Nephron progenitor cell (in vitro differentiated cells): ENCODE data around the gene TAF4B.

Experiments
- DNase-seq: peaks from one replicate; pipeline ENCODE4 v3.0.0; 2021
- H3K27ac Mint-ChIP-seq: 2 replicates; pipeline ENCODE4 v1.8.0; 2021; ENCODE audit warnings: mild to moderate bottlenecking, moderate library complexity, mixed read lengths
- H3K27me3 Mint-ChIP-seq: 2 replicates; pipeline ENCODE4 v1.8.0; 2021; ENCODE audit warnings: mild to moderate bottlenecking, low read depth, mixed read lengths; ENCODE audit not compliant: poor library complexity
- H3K36me3 Mint-ChIP-seq: 2 replicates; pipeline ENCODE4 v1.8.0; 2021; ENCODE audit warnings: low read depth, mixed read lengths
- H3K4me1 Mint-ChIP-seq: 2 replicates; pipeline ENCODE4 v1.8.0; 2021; ENCODE audit warnings: mixed read lengths
- H3K4me3 Mint-ChIP-seq: 2 replicates; pipeline ENCODE4 v1.8.0; 2021; ENCODE audit warnings: mild to moderate bottlenecking, moderate library complexity, mixed read lengths
- H3K9me3 Mint-ChIP-seq: 2 replicates; pipeline ENCODE4 v1.8.0; 2021; ENCODE audit warnings: mild to moderate bottlenecking, moderate library complexity, mixed read lengths
- TF ChIP-seq, protein P1 (sequence below): fragments of 200-600 bp; sonication (generic); IDR thresholded peaks from 2 replicates; pipeline ENCODE4 v1.5.0; 2021; ENCODE audit warnings: antibody characterized with exemption

The TAF4B gene

DNA sequence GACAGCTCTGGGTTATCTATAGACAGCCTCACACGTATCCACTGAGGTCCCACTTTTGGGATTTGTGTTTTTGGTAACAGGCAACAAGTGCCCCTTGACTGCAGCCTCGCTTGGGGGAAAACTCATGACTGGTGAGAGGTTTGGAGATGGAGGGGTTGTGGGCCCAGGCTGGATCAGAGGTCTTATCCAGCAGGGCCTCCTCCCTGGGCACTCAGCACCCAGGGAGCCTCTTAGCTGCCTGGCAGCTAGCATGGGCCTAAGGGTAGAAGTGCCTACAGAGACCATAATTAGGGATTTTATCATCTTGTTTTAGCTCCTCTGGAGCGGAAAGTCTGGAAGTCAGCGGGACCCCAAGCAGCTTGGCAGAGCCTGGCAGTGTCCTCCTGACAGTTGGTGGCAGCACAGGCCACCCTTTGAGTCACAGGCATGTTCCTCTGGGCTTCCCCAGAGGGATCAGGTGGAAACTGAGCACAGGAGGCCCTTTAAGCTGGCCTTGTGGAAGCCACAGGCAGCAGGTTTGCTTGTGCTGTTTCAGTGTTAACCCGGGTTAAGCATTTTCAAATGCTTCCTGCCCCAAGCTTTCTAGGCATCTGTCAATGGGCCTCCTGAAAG is 179.1 kb downstream of the TAF4B start:
- TF ChIP-seq, protein P1, sequence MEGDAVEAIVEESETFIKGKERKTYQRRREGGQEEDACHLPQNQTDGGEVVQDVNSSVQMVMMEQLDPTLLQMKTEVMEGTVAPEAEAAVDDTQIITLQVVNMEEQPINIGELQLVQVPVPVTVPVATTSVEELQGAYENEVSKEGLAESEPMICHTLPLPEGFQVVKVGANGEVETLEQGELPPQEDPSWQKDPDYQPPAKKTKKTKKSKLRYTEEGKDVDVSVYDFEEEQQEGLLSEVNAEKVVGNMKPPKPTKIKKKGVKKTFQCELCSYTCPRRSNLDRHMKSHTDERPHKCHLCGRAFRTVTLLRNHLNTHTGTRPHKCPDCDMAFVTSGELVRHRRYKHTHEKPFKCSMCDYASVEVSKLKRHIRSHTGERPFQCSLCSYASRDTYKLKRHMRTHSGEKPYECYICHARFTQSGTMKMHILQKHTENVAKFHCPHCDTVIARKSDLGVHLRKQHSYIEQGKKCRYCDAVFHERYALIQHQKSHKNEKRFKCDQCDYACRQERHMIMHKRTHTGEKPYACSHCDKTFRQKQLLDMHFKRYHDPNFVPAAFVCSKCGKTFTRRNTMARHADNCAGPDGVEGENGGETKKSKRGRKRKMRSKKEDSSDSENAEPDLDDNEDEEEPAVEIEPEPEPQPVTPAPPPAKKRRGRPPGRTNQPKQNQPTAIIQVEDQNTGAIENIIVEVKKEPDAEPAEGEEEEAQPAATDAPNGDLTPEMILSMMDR = no peak
- peak; percentile 18 for DNase-seq
- Mint-ChIP-seq H3K27ac (peak overlapping the region; percentile 36), H3K36me3 (no peaks in the 10 kb centered on the region), H3K9me3 (no peaks in the 10 kb centered on the region), H3K4me3 (no peak overlapping the region), H3K27me3 (peaks cover 3% of the 10 kb centered on the region), H3K4me1 (peaks cover 24% of the 10 kb centered on the region)

DNA sequence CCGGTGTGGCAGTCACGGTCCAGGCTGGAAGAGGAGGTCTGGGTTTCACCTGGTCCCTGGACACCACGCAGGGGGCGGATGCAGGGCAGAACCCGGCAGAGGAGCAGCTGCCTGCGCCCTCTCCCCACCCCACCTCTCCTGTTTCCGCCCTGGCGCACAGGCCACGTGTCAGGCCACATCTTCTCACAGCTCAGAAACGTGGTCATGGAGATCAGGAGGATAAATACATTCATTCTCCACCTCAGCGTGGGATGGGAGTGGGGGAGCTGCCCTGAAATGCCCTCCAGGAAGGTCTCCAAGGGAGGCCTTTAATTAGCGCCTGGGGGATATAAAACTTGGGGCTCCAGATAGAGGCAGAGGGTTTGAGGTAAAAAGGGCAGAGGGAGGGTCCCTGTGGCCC is 180.1 kb downstream of the TAF4B start:
- TF ChIP-seq, protein P1 = no peak
- no peaks in the 10 kb centered on the region for H3K9me3 Mint-ChIP-seq
- DNase-seq = no peak
- H3K27ac Mint-ChIP-seq = no peak overlapping the region
- H3K36me3 Mint-ChIP-seq = no peaks in the 10 kb centered on the region
- no peak overlapping the region for H3K4me3 Mint-ChIP-seq
- peaks cover 24% of the 10 kb centered on the region for H3K4me1 Mint-ChIP-seq
- peaks cover 3% of the 10 kb centered on the region for H3K27me3 Mint-ChIP-seq

- no peak overlapping the region for H3K27ac Mint-ChIP-seq
- H3K36me3 Mint-ChIP-seq = no peaks in the 10 kb centered on the region
- TF ChIP-seq, protein P1 = no peak
- no peak for DNase-seq
- H3K27me3 Mint-ChIP-seq = peaks cover 3% of the 10 kb centered on the region
- peaks cover 24% of the 10 kb centered on the region for H3K4me1 Mint-ChIP-seq
- no peak overlapping the region for H3K4me3 Mint-ChIP-seq
- no peaks in the 10 kb centered on the region for H3K9me3 Mint-ChIP-seq
Measured at GRCh38 chr18:26406854-26407517, 180.7 kb downstream of the TAF4B start.

DNA sequence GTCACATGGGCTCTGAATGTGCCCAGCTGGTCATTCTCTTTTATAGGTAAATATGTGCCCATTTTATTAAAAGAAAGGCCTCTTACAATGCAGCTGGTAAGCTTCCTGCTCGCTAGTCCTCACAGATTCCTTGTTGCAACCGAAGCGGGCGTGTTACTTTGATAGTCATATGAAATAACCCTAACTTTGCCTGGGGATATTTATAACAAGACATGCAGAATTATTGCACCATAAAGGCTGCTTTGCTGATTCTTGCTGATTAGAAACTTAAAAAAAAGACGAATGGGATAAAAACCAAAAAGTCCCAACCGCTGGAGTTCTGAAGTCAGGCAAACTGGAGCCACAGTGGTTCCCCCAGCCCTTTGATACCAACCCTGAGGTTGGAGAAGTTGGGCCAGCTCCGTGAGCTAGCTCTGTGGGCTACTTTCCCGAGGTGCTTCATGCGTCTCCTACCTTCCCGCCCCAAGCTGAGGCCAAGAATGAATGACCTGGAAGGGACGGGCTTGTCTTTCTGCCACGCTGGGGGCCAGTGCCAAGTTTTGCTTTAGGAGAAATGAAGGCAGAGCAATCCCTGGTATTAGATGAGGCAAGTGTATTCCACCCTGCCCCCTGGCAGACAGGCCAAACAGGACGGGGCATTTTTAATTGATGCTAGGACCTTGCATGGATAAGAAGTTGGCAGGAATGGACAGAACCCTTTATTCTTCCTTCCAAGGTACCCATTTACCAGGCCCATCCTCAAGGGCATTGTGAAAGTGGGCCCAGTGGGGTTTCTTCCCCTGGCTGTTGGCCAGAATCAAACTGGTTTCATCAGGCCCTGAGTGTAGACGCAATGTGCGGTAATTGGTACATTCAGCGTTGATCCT is 181.7 kb downstream of the TAF4B start:
- peaks cover 24% of the 10 kb centered on the region for H3K4me1 Mint-ChIP-seq
- TF ChIP-seq, protein P1 = no peak

DNA sequence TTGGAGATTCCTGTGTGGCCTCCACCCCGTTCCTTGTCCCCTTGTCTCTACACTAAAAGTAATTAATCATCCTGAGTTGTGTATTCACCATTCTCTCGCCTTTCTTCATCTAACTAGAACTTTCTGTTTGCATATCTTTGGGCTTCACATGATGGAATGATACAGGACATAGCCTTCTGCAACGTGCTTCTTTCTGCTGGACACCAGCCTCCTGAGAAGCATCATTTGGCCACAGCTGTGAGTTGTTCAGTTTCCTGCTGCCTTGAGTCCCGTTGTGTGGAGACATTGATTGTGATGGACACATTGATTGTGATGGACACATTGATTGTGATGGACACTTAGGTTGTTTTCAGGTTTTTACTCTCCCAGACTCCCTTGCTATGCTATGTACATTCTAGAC is 182.8 kb downstream of the TAF4B start:
- H3K27me3 Mint-ChIP-seq = peaks cover 3% of the 10 kb centered on the region
- TF ChIP-seq, protein P1 = no peak
- no peak overlapping the region for H3K27ac Mint-ChIP-seq
- DNase-seq = no peak
- H3K9me3 Mint-ChIP-seq = no peaks in the 10 kb centered on the region
- H3K4me3 Mint-ChIP-seq = no peak overlapping the region
- H3K4me1 Mint-ChIP-seq = peaks cover 24% of the 10 kb centered on the region
- H3K36me3 Mint-ChIP-seq = no peaks in the 10 kb centered on the region

More for the DNA sequence above, 181.7 kb downstream of the TAF4B start:
- Mint-ChIP-seq H3K36me3 (no peaks in the 10 kb centered on the region), H3K27me3 (peaks cover 3% of the 10 kb centered on the region), H3K9me3 (no peaks in the 10 kb centered on the region), H3K27ac (no peak overlapping the region), H3K4me3 (no peak overlapping the region)
- DNase-seq = no peak
